ENCODE data around the gene GAREM1.

The GAREM1 gene

DNA sequence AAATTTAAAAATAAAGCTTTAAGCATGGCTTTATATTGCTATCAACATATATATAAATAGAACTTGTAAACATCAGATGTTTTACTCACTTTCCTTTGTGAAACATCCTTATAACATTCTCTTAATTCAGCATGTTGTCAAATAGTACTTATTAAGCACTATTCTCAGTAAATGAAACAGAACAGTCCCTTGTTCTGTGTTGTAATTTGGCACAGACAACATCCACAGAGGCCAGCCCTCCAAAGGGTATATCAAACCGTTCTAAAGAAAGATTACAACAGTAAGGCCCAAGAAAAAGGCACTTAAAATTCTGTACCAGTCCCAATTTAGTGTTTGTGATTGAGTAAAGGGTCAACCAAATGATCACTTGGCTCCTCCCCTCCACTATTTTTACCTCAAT is 46.0 kb downstream of the GAREM1 start:
- no peak overlapping the region for H3K4me2 ChIP-seq (ENCODE audit: low read length)
- H3K27me3 ChIP-seq (ENCODE audit: low read depth, low read length) = no peaks in the 10 kb centered on the region
- H3K9ac ChIP-seq (ENCODE audit: low read length) = no peak overlapping the region
- no peaks in the 10 kb centered on the region for H3K9me3 ChIP-seq (ENCODE audit: insufficient read depth, low read length)
- H3K27ac ChIP-seq (ENCODE audit: low read length) = no peak overlapping the region
- TF ChIP-seq, protein P1, sequence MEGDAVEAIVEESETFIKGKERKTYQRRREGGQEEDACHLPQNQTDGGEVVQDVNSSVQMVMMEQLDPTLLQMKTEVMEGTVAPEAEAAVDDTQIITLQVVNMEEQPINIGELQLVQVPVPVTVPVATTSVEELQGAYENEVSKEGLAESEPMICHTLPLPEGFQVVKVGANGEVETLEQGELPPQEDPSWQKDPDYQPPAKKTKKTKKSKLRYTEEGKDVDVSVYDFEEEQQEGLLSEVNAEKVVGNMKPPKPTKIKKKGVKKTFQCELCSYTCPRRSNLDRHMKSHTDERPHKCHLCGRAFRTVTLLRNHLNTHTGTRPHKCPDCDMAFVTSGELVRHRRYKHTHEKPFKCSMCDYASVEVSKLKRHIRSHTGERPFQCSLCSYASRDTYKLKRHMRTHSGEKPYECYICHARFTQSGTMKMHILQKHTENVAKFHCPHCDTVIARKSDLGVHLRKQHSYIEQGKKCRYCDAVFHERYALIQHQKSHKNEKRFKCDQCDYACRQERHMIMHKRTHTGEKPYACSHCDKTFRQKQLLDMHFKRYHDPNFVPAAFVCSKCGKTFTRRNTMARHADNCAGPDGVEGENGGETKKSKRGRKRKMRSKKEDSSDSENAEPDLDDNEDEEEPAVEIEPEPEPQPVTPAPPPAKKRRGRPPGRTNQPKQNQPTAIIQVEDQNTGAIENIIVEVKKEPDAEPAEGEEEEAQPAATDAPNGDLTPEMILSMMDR (IDR thresholded peaks at IDR 0.05; ENCODE audit: low read depth, low read length) = no peak
- TF ChIP-seq EZH2phosphoT487 (IDR thresholded peaks at IDR 0.05; ENCODE audit: low read depth) = no peak
- peaks cover 15% of the 10 kb centered on the region for H3K4me1 ChIP-seq (ENCODE audit: low read length)
- no peaks in the 10 kb centered on the region for H4K20me1 ChIP-seq (ENCODE audit: insufficient read depth, low read length)
- no peak overlapping the region for H3K4me3 ChIP-seq (ENCODE audit: low read length)
- no peak overlapping the region for H2AFZ ChIP-seq (ENCODE audit: low read depth, low read length)
- H3K79me2 ChIP-seq (ENCODE audit: low read length) = no peaks in the 10 kb centered on the region
- no peaks in the 10 kb centered on the region for H3K36me3 ChIP-seq (replicated peaks; ENCODE audit: low read depth, low read length)

DNA sequence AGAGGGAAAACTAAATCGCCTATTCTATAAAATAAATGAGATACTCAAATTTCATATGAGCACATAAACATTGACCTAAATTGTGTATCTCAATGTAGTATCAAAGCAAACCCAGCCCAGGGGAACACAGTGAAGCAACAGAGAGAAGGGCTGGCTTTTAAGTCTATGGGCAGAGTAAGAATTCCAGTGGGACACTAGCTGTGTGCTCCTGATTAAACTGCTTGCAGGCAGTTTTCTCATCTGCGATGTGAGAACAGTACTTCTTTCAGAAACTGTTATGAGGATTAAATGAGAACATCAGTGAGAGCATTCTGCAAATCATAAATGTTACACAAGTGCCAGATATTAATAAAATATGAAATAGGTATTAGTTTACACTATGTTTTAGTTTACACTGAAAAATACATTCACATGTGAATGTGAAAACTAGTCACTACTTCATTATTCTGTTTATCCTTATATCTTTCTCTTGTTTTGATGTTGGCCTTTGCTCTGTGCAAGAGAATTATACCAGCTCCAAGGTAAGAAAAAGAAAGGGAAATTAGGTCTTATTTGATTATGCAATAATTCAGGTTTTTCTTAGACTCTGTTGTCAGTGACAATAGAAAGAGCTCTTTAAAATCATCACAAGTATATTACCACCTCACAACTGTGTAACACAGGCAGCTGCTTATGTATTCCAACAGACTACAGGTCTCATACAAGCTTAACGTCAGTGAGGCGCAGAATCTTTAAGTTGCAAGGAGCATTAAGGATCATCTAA is 47.5 kb downstream of the GAREM1 start:
- no peak overlapping the region for H3K9ac ChIP-seq (ENCODE audit: low read length)
- no peaks in the 10 kb centered on the region for H4K20me1 ChIP-seq (ENCODE audit: insufficient read depth, low read length)
- H2AFZ ChIP-seq (ENCODE audit: low read depth, low read length) = no peak overlapping the region
- no peak for TF ChIP-seq EZH2phosphoT487 (IDR thresholded peaks at IDR 0.05; ENCODE audit: low read depth)
- TF ChIP-seq, protein P1 (IDR thresholded peaks at IDR 0.05; ENCODE audit: low read depth, low read length) = no peak
- H3K79me2 ChIP-seq (ENCODE audit: low read length) = no peaks in the 10 kb centered on the region
- peaks cover 21% of the 10 kb centered on the region for H3K4me1 ChIP-seq (ENCODE audit: low read length)
- H3K27ac ChIP-seq (ENCODE audit: low read length) = no peak overlapping the region
- no peaks in the 10 kb centered on the region for H3K27me3 ChIP-seq (ENCODE audit: low read depth, low read length)
- no peaks in the 10 kb centered on the region for H3K36me3 ChIP-seq (replicated peaks; ENCODE audit: low read depth, low read length)
- no peak overlapping the region for H3K4me3 ChIP-seq (ENCODE audit: low read length)
- no peak overlapping the region for H3K4me2 ChIP-seq (ENCODE audit: low read length)
- H3K9me3 ChIP-seq (ENCODE audit: insufficient read depth, low read length) = no peaks in the 10 kb centered on the region

DNA sequence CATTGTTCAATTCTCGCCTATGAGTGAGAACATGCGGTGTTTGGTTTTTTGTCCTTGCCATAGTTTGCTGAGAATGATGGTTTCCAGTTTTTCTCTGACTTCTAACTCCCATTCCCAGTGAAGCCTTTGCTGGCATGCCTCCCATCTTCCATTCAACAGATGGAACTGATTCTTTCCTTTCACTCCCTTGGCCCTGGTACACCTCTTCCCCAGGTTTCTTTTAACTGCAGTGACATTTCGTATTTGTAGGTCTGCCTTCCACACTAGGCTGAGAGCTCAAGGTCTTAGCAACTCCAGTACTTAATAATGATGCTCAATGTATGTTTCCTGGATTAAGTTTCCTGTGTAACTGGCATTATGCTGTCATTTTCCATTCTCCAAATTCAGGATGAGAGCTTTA is 48.5 kb downstream of the GAREM1 start:
- Histone ChIP-seq H3K4me3 (ENCODE audit: low read length) (no peak overlapping the region), H3K9me3 (ENCODE audit: insufficient read depth, low read length) (no peaks in the 10 kb centered on the region), H3K4me2 (ENCODE audit: low read length) (no peak overlapping the region), H2AFZ (ENCODE audit: low read depth, low read length) (no peak overlapping the region), H3K9ac (ENCODE audit: low read length) (no peak overlapping the region), H3K4me1 (ENCODE audit: low read length) (peaks cover 21% of the 10 kb centered on the region), H3K27ac (ENCODE audit: low read length) (no peak overlapping the region), H3K27me3 (ENCODE audit: low read depth, low read length) (no peaks in the 10 kb centered on the region), H4K20me1 (ENCODE audit: insufficient read depth, low read length) (no peaks in the 10 kb centered on the region), H3K36me3 (replicated peaks; ENCODE audit: low read depth, low read length) (no peaks in the 10 kb centered on the region), H3K79me2 (ENCODE audit: low read length) (no peaks in the 10 kb centered on the region)
- TF ChIP-seq, protein P1 (IDR thresholded peaks at IDR 0.05; ENCODE audit: low read depth, low read length) = no peak
- no peak for TF ChIP-seq EZH2phosphoT487 (IDR thresholded peaks at IDR 0.05; ENCODE audit: low read depth)

DNA sequence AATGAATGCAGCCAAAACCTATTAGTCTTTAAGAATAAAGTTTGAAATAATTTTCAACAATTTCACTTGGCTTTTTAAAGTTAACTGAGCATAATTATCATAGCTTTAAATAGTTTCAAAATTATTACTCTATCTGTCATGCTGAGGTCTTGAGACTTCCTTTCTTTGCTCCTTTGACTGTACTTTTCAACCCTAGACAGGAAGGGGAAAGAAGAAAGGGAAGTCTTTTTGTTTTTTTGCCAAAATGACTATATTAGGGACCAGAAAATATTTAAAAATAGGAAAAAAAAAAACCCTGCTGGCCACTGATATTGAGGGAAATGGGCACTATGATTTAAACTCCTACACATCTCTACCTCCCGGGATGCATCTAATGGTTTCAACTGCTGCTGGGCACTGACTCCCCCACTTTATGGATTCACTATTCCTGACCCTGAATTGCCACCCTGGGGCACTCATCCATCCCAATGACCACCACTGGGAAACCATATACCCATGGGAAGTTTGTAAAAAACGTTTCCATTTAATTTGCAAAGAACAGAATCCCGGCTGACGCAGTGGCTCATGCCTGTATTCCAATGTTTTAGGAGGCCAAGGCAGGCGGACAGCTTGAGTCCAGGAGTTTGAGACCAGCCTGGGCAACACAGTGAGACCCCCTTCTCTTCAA is 50.5 kb downstream of the GAREM1 start:
- Histone ChIP-seq H3K4me2 (ENCODE audit: low read length) (peak overlapping the region; percentile 50), H3K9ac (ENCODE audit: low read length) (no peak overlapping the region), H3K4me1 (ENCODE audit: low read length) (peaks cover 21% of the 10 kb centered on the region), H3K27me3 (ENCODE audit: low read depth, low read length) (no peaks in the 10 kb centered on the region), H3K4me3 (ENCODE audit: low read length) (no peak overlapping the region), H3K36me3 (replicated peaks; ENCODE audit: low read depth, low read length) (no peaks in the 10 kb centered on the region), H4K20me1 (ENCODE audit: insufficient read depth, low read length) (no peaks in the 10 kb centered on the region), H3K79me2 (ENCODE audit: low read length) (no peaks in the 10 kb centered on the region), H3K27ac (ENCODE audit: low read length) (peak overlapping the region; percentile 28), H3K9me3 (ENCODE audit: insufficient read depth, low read length) (no peaks in the 10 kb centered on the region), H2AFZ (ENCODE audit: low read depth, low read length) (no peak overlapping the region)
- TF ChIP-seq, protein P1 (IDR thresholded peaks at IDR 0.05; ENCODE audit: low read depth, low read length) = no peak
- TF ChIP-seq EZH2phosphoT487 (IDR thresholded peaks at IDR 0.05; ENCODE audit: low read depth) = no peak
